GM12878 (cell line): ENCODE measurements around the gene METAP1. TPM values are rescaled to one million over a fixed set of nuclear protein-coding genes. Genes with fewer than 3 reads are reported as not detected.
A peak's percentile ranks its signal among the peaks of the same experiment; 100 is the strongest.

Source experiments
- BACH1 ChIP-seq: fragments of 450-650 bp; IDR thresholded peaks from 2 replicates; pipeline ENCODE4 v1.6.1; 2017; ENCODE audit warnings: mild to moderate bottlenecking, borderline replicate concordance
- BHLHE40 ChIP-seq, 2 experiments: fragments of 450-650 bp in 1 of 2; IDR thresholded peaks; 2 replicates each; pipeline ENCODE4 v1.6.1; 2011 to 2017; ENCODE audit warnings: low read depth in 2 of 2, borderline replicate concordance in 1 of 2, improper control_type of control experiment in 1 of 2, low read length in 1 of 2, mild to moderate bottlenecking in 1 of 2
- CBX5 ChIP-seq: sonication (generic); IDR thresholded peaks from 2 replicates; pipeline ENCODE4 v1.6.1; 2016; ENCODE audit warnings: low read depth, moderate library complexity, mild to moderate bottlenecking, inconsistent platforms
- CEBPB ChIP-seq, 2 experiments: fragments of 150-350 bp in 1 of 2; IDR thresholded peaks; 2 replicates each; pipeline ENCODE4 v1.6.1; 2012 to 2014; ENCODE audit warnings: low read depth in 2 of 2, low read length in 2 of 2, borderline replicate concordance in 1 of 2, inconsistent platforms in 1 of 2
- EP300 ChIP-seq, 2 experiments: fragments of 150-350 bp in 1 of 2; IDR thresholded peaks; 2 replicates each; pipeline ENCODE4 v1.6.1; 2011 to 2012; ENCODE audit warnings: low read depth in 2 of 2, low read length in 2 of 2, borderline replicate concordance in 1 of 2, improper control_type of control experiment in 1 of 2, inconsistent platforms in 1 of 2; ENCODE audit not compliant: control insufficient read depth in 1 of 2
- ESRRA ChIP-seq: IDR thresholded peaks from 2 replicates; pipeline ENCODE4 v1.6.1; 2012; ENCODE audit warnings: mild to moderate bottlenecking, low read length, improper control_type of control experiment
- GATAD2B ChIP-seq: fragments of 450-650 bp; conservative IDR thresholded peaks from 2 replicates; pipeline ENCODE4 v1.6.1; 2017; ENCODE audit warnings: low read depth, mild to moderate bottlenecking, moderate library complexity
- LARP7 ChIP-seq: fragments of 450-650 bp; IDR thresholded peaks from 2 replicates; pipeline ENCODE4 v1.6.1; 2017; ENCODE audit warnings: mild to moderate bottlenecking
- NBN ChIP-seq: fragments of 450-650 bp; IDR thresholded peaks from 2 replicates; pipeline ENCODE4 v1.6.1; 2016
- NFYA ChIP-seq: IDR thresholded peaks from 2 replicates; pipeline ENCODE4 v1.6.1; 2011; ENCODE audit warnings: low read depth, mild to moderate bottlenecking, low read length, improper control_type of control experiment, borderline replicate concordance
- POLR2AphosphoS5 ChIP-seq: IDR thresholded peaks from 2 replicates; pipeline ENCODE4 v1.6.1; 2011; ENCODE audit warnings: mild to moderate bottlenecking, low read length, inconsistent platforms
- POU2F2 ChIP-seq: IDR thresholded peaks from 3 replicates; pipeline ENCODE4 v1.6.1; 2011; ENCODE audit warnings: low read depth, mild to moderate bottlenecking, low read length, borderline replicate concordance
- RB1 ChIP-seq: fragments of 450-650 bp; formaldehyde crosslinking; IDR thresholded peaks from 2 replicates; pipeline ENCODE4 v1.6.1; 2017; ENCODE audit warnings: mild to moderate bottlenecking, borderline replicate concordance
- STAT3 ChIP-seq: IDR thresholded peaks from 2 replicates; pipeline ENCODE4 v1.6.1; 2011; ENCODE audit warnings: low read depth, low read length, improper control_type of control experiment
- TARDBP ChIP-seq: IDR thresholded peaks from 2 replicates; pipeline ENCODE4 v1.6.1; 2016; ENCODE audit warnings: borderline replicate concordance
- ZNF274 ChIP-seq: IDR thresholded peaks from one replicate; pipeline ENCODE4 v1.8.0; 2011; ENCODE audit not compliant: insufficient read length, insufficient read depth
- polyA plus RNA-seq, 11 experiments: library from polyadenylated mRNA; depleted of rRNA in 4 of 11; unstranded in 6 of 11; stranded (reverse) in 5 of 11; fragments of >200 nt; fragmentation: Nextera tagmentation in 4 of 11; fragmentation: Illumina TruSeq in 1 of 11; extraction: Ambion mirVana in 4 of 11; extraction: Trizol in 1 of 11; gene quantifications; 1 replicate in 1 of 11; 2 replicates in 10 of 11; pipeline versions ENCODE4 v1.2.1 to v1.2.3, GENCODE V29; 2011 to 2016; ENCODE audit warnings: inconsistent platforms in 2 of 11, missing spikeins in 2 of 11, low read depth in 1 of 11
- total RNA-seq, 4 experiments: library from RNA; depleted of rRNA in 3 of 4; stranded (reverse); fragments of >200 nt in 3 of 4; fragmentation: Illumina TruSeq in 1 of 4; extraction: Trizol in 1 of 4; gene quantifications; 2 replicates each; pipeline versions ENCODE4 v1.2.1 to v1.2.3, GENCODE V29; 2013 to 2021
- TF ChIP-seq, protein P1 (sequence below): fragments of 450-650 bp; conservative IDR thresholded peaks from 2 replicates; pipeline ENCODE4 v1.6.1; 2017; ENCODE audit warnings: mild to moderate bottlenecking, moderate library complexity
- TF ChIP-seq, protein P2 (sequence below): IDR thresholded peaks from 2 replicates; pipeline ENCODE4 v1.6.1; 2011; ENCODE audit warnings: borderline replicate concordance, low read depth, mild to moderate bottlenecking, moderate library complexity, low read length; ENCODE audit not compliant: insufficient read depth, poor library complexity, severe bottlenecking
- TF ChIP-seq, protein P3 (sequence below): fragments of 450-650 bp; IDR thresholded peaks from 2 replicates; pipeline ENCODE4 v1.6.1; 2014; ENCODE audit warnings: mild to moderate bottlenecking
- TF ChIP-seq, protein P4 (sequence below): fragments of 450-650 bp; IDR thresholded peaks from 2 replicates; pipeline ENCODE4 v1.6.1; 2017; ENCODE audit warnings: mild to moderate bottlenecking, moderate library complexity

Gene METAP1
- total and polyA plus RNA-seq, 10 of the 15 experiments (the other 5 are each of a cell fraction or from before 2014, with no cell fraction given): 22.7 to 71.4 (median 45.1) TPM

DNA sequence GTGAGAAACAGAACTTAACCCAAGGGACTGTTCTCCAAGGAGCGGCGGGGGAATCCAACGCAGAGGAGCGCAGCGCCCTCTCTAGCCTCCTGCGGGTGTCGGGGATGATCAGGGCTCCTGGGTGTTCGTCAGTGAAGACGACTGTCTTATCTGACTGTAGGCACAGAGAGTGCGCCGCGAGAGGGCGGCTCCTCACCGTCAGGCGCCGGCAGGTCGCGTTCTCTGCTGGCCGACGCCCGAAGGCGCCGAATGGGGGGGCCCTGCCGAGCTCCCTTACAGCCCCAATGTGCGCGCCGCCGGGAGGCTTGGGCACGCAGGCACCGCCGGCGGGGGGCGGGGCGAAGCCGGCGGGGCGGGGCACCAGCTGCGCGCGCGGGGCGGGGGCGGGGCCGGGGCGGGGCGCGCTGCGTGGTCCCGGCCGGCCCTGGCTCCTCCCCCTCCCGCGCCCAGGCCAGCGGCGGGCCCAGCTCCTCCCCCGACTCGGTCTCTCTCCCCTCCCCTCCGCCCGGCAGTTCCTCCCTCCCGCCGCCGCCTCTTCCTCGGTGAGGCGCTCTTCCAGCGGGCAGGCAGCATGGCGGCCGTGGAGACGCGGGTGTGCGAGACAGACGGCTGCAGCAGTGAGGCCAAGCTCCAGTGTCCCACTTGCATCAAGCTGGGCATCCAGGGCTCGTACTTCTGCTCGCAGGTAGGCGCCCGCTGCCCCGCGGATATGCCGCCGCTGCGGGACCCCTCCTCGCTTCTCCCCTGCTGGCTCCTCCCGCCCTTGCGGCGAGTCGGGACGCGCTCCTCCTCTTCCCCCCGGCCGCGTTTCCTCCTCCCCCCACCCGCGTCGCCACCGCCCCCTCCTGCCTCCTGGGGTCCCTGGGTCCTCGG lies at the start of gene METAP1 (continued):
- TF ChIP-seq LARP7: peak; percentile 37; the same call in 1 of the 2 replicates
- TF ChIP-seq, protein P1, sequence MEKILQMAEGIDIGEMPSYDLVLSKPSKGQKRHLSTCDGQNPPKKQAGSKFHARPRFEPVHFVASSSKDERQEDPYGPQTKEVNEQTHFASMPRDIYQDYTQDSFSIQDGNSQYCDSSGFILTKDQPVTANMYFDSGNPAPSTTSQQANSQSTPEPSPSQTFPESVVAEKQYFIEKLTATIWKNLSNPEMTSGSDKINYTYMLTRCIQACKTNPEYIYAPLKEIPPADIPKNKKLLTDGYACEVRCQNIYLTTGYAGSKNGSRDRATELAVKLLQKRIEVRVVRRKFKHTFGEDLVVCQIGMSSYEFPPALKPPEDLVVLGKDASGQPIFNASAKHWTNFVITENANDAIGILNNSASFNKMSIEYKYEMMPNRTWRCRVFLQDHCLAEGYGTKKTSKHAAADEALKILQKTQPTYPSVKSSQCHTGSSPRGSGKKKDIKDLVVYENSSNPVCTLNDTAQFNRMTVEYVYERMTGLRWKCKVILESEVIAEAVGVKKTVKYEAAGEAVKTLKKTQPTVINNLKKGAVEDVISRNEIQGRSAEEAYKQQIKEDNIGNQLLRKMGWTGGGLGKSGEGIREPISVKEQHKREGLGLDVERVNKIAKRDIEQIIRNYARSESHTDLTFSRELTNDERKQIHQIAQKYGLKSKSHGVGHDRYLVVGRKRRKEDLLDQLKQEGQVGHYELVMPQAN: no peak; the same call in 1 of the 2 replicates
- no peak for TF ChIP-seq CEBPB (IDR thresholded peaks at IDR 0.05; ENCODE audit: borderline replicate concordance in 1 of 2, low read depth in 2 of 2, low read length in 2 of 2)
- peak; percentile 37 to 77; a peak in 2 of 4 replicates for TF ChIP-seq BHLHE40 (IDR thresholded peaks at IDR 0.05; ENCODE audit: borderline replicate concordance in 1 of 2, low read depth in 2 of 2, low read length in 1 of 2)
- peak; percentile 76; the same call in 1 of the 2 replicates for TF ChIP-seq RB1
- peak; percentile 45 for TF ChIP-seq NBN
- peak; percentile 73; the same call in 1 of the 2 replicates for TF ChIP-seq TARDBP
- no peak for TF ChIP-seq STAT3
- TF ChIP-seq POLR2AphosphoS5: peak; percentile 80
- TF ChIP-seq NFYA: no peak
- TF ChIP-seq CBX5: peak; percentile 90; the same call in 1 of the 2 replicates
- 0 out of 2 replicates have a peak, but pooled peaks have one; percentile 45 for TF ChIP-seq ESRRA
- TF ChIP-seq BACH1: peak; percentile 22; the same call in 1 of the 2 replicates
- TF ChIP-seq, protein P2, sequence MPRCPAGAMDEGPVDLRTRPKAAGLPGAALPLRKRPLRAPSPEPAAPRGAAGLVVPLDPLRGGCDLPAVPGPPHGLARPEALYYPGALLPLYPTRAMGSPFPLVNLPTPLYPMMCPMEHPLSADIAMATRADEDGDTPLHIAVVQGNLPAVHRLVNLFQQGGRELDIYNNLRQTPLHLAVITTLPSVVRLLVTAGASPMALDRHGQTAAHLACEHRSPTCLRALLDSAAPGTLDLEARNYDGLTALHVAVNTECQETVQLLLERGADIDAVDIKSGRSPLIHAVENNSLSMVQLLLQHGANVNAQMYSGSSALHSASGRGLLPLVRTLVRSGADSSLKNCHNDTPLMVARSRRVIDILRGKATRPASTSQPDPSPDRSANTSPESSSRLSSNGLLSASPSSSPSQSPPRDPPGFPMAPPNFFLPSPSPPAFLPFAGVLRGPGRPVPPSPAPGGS: no peak
- TF ChIP-seq POU2F2: peak; percentile 27; the same call in 1 of the 3 replicates
- TF ChIP-seq ZNF274: no peak
- TF ChIP-seq, protein P3, sequence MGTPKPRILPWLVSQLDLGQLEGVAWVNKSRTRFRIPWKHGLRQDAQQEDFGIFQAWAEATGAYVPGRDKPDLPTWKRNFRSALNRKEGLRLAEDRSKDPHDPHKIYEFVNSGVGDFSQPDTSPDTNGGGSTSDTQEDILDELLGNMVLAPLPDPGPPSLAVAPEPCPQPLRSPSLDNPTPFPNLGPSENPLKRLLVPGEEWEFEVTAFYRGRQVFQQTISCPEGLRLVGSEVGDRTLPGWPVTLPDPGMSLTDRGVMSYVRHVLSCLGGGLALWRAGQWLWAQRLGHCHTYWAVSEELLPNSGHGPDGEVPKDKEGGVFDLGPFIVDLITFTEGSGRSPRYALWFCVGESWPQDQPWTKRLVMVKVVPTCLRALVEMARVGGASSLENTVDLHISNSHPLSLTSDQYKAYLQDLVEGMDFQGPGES: 0 out of 2 replicates have a peak, but pooled peaks have one; percentile 35
- peak; percentile 67; the same call in 1 of the 2 replicates for TF ChIP-seq GATAD2B
- TF ChIP-seq, protein P4, sequence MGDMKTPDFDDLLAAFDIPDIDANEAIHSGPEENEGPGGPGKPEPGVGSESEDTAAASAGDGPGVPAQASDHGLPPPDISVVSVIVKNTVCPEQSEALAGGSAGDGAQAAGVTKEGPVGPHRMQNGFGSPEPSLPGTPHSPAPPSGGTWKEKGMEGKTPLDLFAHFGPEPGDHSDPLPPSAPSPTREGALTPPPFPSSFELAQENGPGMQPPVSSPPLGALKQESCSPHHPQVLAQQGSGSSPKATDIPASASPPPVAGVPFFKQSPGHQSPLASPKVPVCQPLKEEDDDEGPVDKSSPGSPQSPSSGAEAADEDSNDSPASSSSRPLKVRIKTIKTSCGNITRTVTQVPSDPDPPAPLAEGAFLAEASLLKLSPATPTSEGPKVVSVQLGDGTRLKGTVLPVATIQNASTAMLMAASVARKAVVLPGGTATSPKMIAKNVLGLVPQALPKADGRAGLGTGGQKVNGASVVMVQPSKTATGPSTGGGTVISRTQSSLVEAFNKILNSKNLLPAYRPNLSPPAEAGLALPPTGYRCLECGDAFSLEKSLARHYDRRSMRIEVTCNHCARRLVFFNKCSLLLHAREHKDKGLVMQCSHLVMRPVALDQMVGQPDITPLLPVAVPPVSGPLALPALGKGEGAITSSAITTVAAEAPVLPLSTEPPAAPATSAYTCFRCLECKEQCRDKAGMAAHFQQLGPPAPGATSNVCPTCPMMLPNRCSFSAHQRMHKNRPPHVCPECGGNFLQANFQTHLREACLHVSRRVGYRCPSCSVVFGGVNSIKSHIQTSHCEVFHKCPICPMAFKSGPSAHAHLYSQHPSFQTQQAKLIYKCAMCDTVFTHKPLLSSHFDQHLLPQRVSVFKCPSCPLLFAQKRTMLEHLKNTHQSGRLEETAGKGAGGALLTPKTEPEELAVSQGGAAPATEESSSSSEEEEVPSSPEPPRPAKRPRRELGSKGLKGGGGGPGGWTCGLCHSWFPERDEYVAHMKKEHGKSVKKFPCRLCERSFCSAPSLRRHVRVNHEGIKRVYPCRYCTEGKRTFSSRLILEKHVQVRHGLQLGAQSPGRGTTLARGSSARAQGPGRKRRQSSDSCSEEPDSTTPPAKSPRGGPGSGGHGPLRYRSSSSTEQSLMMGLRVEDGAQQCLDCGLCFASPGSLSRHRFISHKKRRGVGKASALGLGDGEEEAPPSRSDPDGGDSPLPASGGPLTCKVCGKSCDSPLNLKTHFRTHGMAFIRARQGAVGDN: 0 out of 2 replicates have a peak, but pooled peaks have one; percentile 11
- TF ChIP-seq EP300 (IDR thresholded peaks at IDR 0.05; ENCODE audit: borderline replicate concordance in 1 of 2, control insufficient read depth in 1 of 2, low read depth in 2 of 2, low read length in 2 of 2): no peak
